Vagina (tissue), 2 donors: Measurements from ENCODE around the gene MON2.

ENCODE experiments used
- CTCF ChIP-seq, 3 experiments: fragments of 450-650 bp in 2 of 3; fragments of 200-600 bp in 1 of 3; sonication (generic) in 1 of 3; IDR thresholded peaks; one replicate each; pipeline ENCODE4 v1.5.1; 2017 to 2019; ENCODE audit warnings: antibody characterized with exemption in 3 of 3, mild to moderate bottlenecking in 2 of 3, moderate library complexity in 2 of 3
- POLR2A ChIP-seq, 2 donors: fragments of 450-650 bp; IDR thresholded peaks; one replicate each; pipeline ENCODE4 v1.6.1; 2017; ENCODE audit warnings: antibody characterized with exemption in 2 of 2, mild to moderate bottlenecking in 2 of 2, moderate library complexity in 2 of 2
- POLR2AphosphoS5 ChIP-seq, 2 donors: sonication (generic); formaldehyde crosslinking; IDR thresholded peaks; one replicate each; pipeline ENCODE4 v1.9.0; 2017; ENCODE audit warnings: antibody characterized with exemption in 2 of 2, mild to moderate bottlenecking in 2 of 2, low read depth in 1 of 2; ENCODE audit not compliant: insufficient read depth in 1 of 2

GRCh38 chr12:62629971-62630739 lies 163.5 kb downstream of the MON2 start:
- no peak for TF ChIP-seq CTCF (IDR thresholded peaks at IDR 0.05)
- TF ChIP-seq POLR2A (IDR thresholded peaks at IDR 0.05), result no peak
- TF ChIP-seq POLR2AphosphoS5 (IDR thresholded peaks at IDR 0.05; ENCODE audit: insufficient read depth in 1 of 2, low read depth in 1 of 2), result no peak
